Naive B cell (primary cell): ENCODE data around the gene SLAIN2. TPM values are rescaled to one million over a fixed set of nuclear protein-coding genes. Genes with fewer than 3 reads are reported as not detected.

Experiments used
- ATAC-seq, 2 donors: fragments of 150-1000 bp; cut with Tn5 transposase; 2 replicates each; pipeline ENCODE4 v1.10.0; 2021; ENCODE audit warnings: low read depth in 2 of 2, mild to moderate bottlenecking in 2 of 2, moderate library complexity in 2 of 2
- DNase-seq: peaks from one replicate; pipeline ENCODE4 v3.0.0; 2022
- H3K27ac Mint-ChIP-seq, 6 donors: one replicate each; pipeline ENCODE4 v1.8.0; 2020 to 2022; ENCODE audit warnings: mild to moderate bottlenecking in 6 of 6, mixed read lengths in 6 of 6, moderate library complexity in 5 of 6, inconsistent platforms in 2 of 6
- H3K27me3 Mint-ChIP-seq, 3 donors: one replicate each; pipeline ENCODE4 v1.8.0; 2021 to 2022; ENCODE audit warnings: mixed read lengths in 3 of 3, mild to moderate bottlenecking in 1 of 3
- H3K36me3 Mint-ChIP-seq, 2 donors: one replicate each; pipeline ENCODE4 v1.8.0; 2020 to 2022; ENCODE audit warnings: mixed read lengths in 2 of 2, inconsistent platforms in 1 of 2, mild to moderate bottlenecking in 1 of 2
- H3K4me1 Mint-ChIP-seq, 3 donors: one replicate each; pipeline ENCODE4 v1.8.0; 2020 to 2022; ENCODE audit warnings: mixed read lengths in 3 of 3, inconsistent platforms in 1 of 3, mild to moderate bottlenecking in 1 of 3, moderate library complexity in 1 of 3
- H3K4me3 Mint-ChIP-seq, 8 donors: one replicate each; pipeline ENCODE4 v1.8.0; 2020 to 2022; ENCODE audit warnings: mild to moderate bottlenecking in 8 of 8, mixed read lengths in 8 of 8, moderate library complexity in 8 of 8, inconsistent platforms in 2 of 8
- H3K9me3 Mint-ChIP-seq, 7 donors: one replicate each; pipeline ENCODE4 v1.8.0; 2020 to 2022; ENCODE audit warnings: mixed read lengths in 7 of 7, mild to moderate bottlenecking in 5 of 7, inconsistent platforms in 2 of 7, moderate library complexity in 1 of 7
- polyA plus RNA-seq, 6 donors: library from polyadenylated mRNA; unstranded; fragments of 300-500 nt; fragmentation: Illumina TruSeq; gene quantifications; one replicate each; pipeline ENCODE4 v1.2.3, GENCODE V29; 2021; ENCODE audit warnings: low read depth in 6 of 6

The SLAIN2 gene
- polyA plus RNA-seq, 6 donors from 2014 or later, result 14.5 to 33.2 (median 28.0) TPM

- DNase-seq (no peak), ATAC-seq (no peak)
- Mint-ChIP-seq H3K27ac (peak overlapping the region in 1 of 6 donors; percentile 31), H3K36me3 (peaks cover 0 to 4% of the 10 kb centered on the region in 2 donors), H3K9me3 (no peaks in the 10 kb centered on the region), H3K4me1 (no peaks in the 10 kb centered on the region), H3K27me3 (peaks cover 0 to 8% (median 8%) of the 10 kb centered on the region in 3 donors), H3K4me3 (no peak overlapping the region)
These were observed 20.0 kb upstream of the SLAIN2 start for GRCh38 chr4:48321312-48321711.

DNA sequence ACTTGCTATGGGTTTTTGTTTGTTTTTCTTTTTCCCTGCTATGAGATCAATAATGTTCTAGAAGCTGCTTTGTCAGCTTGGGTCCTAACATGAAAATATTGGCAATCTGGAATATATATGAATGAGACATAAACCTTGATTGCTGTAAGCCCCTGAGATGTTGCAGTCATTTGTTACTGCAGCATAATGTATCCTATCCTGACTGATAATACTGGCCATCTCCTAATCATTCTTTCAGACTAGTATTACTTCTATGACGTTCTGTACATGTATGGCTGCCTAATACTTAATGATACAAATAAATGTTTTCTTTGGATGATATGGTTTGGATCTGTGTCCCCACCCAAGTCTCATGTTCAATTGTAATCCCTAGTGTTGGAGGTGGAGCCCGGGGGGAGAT is 19.3 kb upstream of the SLAIN2 start:
- no peak for ATAC-seq
- no peak overlapping the region for H3K27ac Mint-ChIP-seq
- H3K9me3 Mint-ChIP-seq, result no peaks in the 10 kb centered on the region
- DNase-seq, result no peak
- peaks cover 0 to 4% of the 10 kb centered on the region in 2 donors for H3K36me3 Mint-ChIP-seq
- no peak overlapping the region for H3K4me3 Mint-ChIP-seq
- H3K27me3 Mint-ChIP-seq, result peaks cover 0 to 8% (median 8%) of the 10 kb centered on the region in 3 donors
- H3K4me1 Mint-ChIP-seq, result no peaks in the 10 kb centered on the region

GRCh38 chr4:48324281-48324680 is 17.0 kb upstream of the SLAIN2 start:
- Mint-ChIP-seq H3K36me3 (peaks cover 0 to 4% of the 10 kb centered on the region in 2 donors), H3K4me3 (no peak overlapping the region), H3K4me1 (no peaks in the 10 kb centered on the region), H3K9me3 (no peaks in the 10 kb centered on the region), H3K27ac (no peak overlapping the region), H3K27me3 (peaks cover 6 to 15% (median 8%) of the 10 kb centered on the region in 3 donors)
- DNase-seq (no peak), ATAC-seq (no peak)

DNA sequence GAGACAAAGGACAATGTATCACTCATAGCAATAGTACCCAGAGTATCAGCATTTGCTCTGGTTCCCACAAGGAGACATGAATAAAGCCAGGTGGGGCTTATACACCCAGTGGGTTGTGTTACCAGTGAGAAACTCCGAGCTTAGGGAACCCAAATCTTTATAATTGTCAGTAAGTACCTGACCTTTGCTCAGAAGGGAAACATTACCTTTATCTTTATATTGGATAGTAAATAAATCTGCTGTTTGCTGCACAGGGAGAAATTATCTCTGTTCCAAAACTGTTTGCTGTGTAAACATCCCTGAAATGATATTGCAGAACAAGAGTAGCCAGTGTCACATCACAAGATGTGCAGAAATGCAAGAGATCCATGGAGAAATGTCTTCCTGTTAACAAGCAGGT is 12.1 kb upstream of the SLAIN2 start:
- no peak for DNase-seq
- Mint-ChIP-seq H3K9me3 (no peaks in the 10 kb centered on the region), H3K27ac (peak overlapping the region in 1 of 6 donors; percentile 4), H3K27me3 (peaks cover 0 to 17% (median 6%) of the 10 kb centered on the region in 3 donors), H3K4me1 (no peaks in the 10 kb centered on the region), H3K36me3 (no peaks in the 10 kb centered on the region), H3K4me3 (no peak overlapping the region)
- no peak for ATAC-seq

DNA sequence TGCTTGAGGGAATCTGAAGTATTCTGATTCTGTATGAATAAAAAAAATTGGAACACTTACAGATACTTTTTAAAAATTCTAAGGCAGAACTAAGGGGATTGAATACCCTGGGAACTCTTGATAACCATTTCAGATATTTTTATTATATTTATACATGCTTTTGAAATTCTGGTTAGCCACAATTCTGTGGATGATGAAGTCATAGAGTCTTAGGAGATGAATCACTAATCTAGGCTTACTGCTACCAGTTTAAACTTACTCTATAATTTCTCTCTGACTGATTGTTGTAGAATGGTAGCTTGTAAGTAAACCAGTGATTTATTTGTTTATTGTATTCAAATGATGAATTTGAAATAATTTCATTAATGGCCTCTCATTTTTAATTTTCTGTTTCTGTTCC is 11.4 kb upstream of the SLAIN2 start:
- H3K4me3 Mint-ChIP-seq, result no peak overlapping the region
- H3K4me1 Mint-ChIP-seq, result no peaks in the 10 kb centered on the region
- no peak for DNase-seq
- ATAC-seq, result no peak
- no peak overlapping the region for H3K27ac Mint-ChIP-seq
- H3K36me3 Mint-ChIP-seq, result no peaks in the 10 kb centered on the region
- peaks cover 0 to 17% (median 6%) of the 10 kb centered on the region in 3 donors for H3K27me3 Mint-ChIP-seq
- H3K9me3 Mint-ChIP-seq, result no peaks in the 10 kb centered on the region

DNA sequence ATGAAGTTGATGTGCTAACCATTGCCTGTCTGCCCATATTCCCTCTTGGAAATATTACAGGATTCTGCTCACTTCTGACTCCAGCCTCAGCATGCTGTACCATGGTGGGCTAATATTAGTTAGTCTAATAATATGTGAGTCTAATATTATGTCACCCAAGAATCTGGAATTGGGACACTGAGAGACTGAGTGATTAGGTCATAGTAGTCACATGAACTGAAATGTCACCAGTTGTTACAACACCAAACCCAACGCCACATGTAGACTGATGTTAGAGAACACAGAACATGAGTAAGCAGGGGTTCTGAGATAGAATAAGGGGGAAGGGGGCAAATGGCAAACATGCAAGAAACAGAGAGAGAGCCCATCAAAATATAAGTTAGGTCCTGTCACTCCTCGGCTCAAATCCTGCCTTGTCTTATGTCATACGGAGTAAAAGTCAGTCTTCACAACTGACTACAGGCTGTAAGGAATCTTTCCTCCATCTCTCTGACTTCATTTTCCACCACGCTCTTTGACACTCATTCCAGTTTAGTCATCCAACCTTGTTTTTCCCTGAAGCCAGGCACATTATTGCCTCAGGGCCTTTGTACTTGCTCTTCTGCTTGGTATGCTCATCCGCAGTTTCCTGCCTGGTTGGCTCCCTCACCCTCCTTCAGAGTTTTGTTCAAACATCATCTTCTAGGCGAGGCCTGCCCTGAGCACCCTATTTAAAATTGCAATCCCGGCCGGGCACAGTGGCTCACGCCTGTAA is 9.6 kb upstream of the SLAIN2 start:
- Mint-ChIP-seq H3K27ac (peak overlapping the region in 2 of 6 donors; percentile 26 to 42), H3K36me3 (no peaks in the 10 kb centered on the region), H3K9me3 (no peaks in the 10 kb centered on the region), H3K27me3 (peaks cover 0 to 17% (median 6%) of the 10 kb centered on the region in 3 donors), H3K4me3 (no peak overlapping the region), H3K4me1 (no peaks in the 10 kb centered on the region)
- ATAC-seq (no peak), DNase-seq (no peak)

GRCh38 chr4:48332661-48333060 is 8.7 kb upstream of the SLAIN2 start:
- no peaks in the 10 kb centered on the region for H3K9me3 Mint-ChIP-seq
- peaks cover 0 to 17% (median 4%) of the 10 kb centered on the region in 3 donors for H3K27me3 Mint-ChIP-seq
- no peaks in the 10 kb centered on the region for H3K4me1 Mint-ChIP-seq
- H3K4me3 Mint-ChIP-seq, result no peak overlapping the region
- ATAC-seq (no peak), DNase-seq (no peak)
- H3K36me3 Mint-ChIP-seq, result no peaks in the 10 kb centered on the region
- H3K27ac Mint-ChIP-seq, result no peak overlapping the region

GRCh38 chr4:48333587-48333986 is 7.7 kb upstream of the SLAIN2 start:
- no peaks in the 10 kb centered on the region for H3K9me3 Mint-ChIP-seq
- H3K4me3 Mint-ChIP-seq, result no peak overlapping the region
- peaks cover 0 to 10% (median 0%) of the 10 kb centered on the region in 3 donors for H3K27me3 Mint-ChIP-seq
- no peak for DNase-seq
- peaks cover 0 to 2% (median 0%) of the 10 kb centered on the region in 3 donors for H3K4me1 Mint-ChIP-seq
- no peak for ATAC-seq
- H3K36me3 Mint-ChIP-seq, result no peaks in the 10 kb centered on the region
- no peak overlapping the region for H3K27ac Mint-ChIP-seq

- no peak overlapping the region for H3K4me3 Mint-ChIP-seq
- no peak for ATAC-seq
- no peaks in the 10 kb centered on the region for H3K36me3 Mint-ChIP-seq
- H3K27me3 Mint-ChIP-seq, result peaks cover 0 to 10% (median 0%) of the 10 kb centered on the region in 3 donors
- H3K9me3 Mint-ChIP-seq, result no peaks in the 10 kb centered on the region
- DNase-seq, result no peak
- H3K4me1 Mint-ChIP-seq, result peaks cover 0 to 2% (median 0%) of the 10 kb centered on the region in 3 donors
- no peak overlapping the region for H3K27ac Mint-ChIP-seq
These were observed 7.1 kb upstream of the SLAIN2 start for GRCh38 chr4:48334236-48334635.

DNA sequence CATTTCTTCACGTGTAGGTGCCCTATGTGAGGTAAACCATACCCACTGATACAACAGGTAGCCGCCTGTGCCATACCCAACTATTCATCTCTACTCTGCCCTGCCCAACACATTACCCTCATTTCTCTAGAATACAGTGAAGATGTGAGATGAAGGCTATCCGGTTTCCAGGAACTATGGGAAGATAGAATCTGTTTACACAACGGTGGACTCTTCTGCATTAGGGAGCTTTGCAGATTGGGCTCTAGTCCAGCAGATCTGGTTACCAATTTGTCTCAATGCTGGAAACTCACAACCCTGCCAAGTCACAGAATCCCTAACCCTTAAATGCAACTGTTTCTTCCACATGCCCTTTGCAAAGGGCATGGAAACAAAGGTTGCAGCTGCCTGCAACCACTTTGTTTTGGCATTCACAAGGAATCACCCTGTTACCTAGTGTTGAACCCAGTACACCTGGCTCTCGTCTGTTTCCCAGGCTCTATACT is 6.4 kb upstream of the SLAIN2 start:
- H3K27me3 Mint-ChIP-seq, result peaks cover 0 to 10% (median 0%) of the 10 kb centered on the region in 3 donors
- DNase-seq (no peak), ATAC-seq (no peak)
- no peaks in the 10 kb centered on the region for H3K9me3 Mint-ChIP-seq
- H3K4me3 Mint-ChIP-seq, result no peak overlapping the region
- no peak overlapping the region for H3K27ac Mint-ChIP-seq
- H3K4me1 Mint-ChIP-seq, result peaks cover under 1 to 2% (median 1%) of the 10 kb centered on the region in 3 donors
- H3K36me3 Mint-ChIP-seq, result no peaks in the 10 kb centered on the region

GRCh38 chr4:48336146-48336870 is 5.0 kb upstream of the SLAIN2 start:
- Mint-ChIP-seq H3K36me3 (peaks cover 0 to 2% of the 10 kb centered on the region in 2 donors), H3K4me3 (no peak overlapping the region), H3K4me1 (peaks cover 4 to 11% (median 6%) of the 10 kb centered on the region in 3 donors), H3K27me3 (peaks cover 0 to 7% (median 0%) of the 10 kb centered on the region in 3 donors), H3K27ac (no peak overlapping the region), H3K9me3 (no peaks in the 10 kb centered on the region)
- no peak for DNase-seq
- no peak for ATAC-seq

DNA sequence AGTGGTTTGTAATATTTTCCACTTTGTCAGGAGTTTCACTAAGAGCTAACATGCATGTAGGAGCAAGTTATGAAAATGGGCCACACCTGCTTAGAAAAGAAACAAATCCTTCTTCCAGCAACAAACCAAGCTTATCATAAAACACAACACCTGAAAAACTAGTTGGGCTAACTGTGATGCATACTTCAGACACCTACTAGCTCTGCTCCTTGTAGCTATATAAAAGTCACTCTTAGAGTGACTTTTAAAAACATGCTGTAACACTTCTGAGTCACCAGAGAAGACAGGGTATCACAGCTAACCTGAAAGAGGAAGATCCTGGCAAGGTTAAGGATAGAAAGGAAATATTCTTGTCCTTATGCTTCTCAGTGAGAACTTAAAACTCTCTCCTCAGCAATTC is 3.6 kb upstream of the SLAIN2 start:
- DNase-seq, result no peak
- no peak overlapping the region for H3K27ac Mint-ChIP-seq
- no peaks in the 10 kb centered on the region for H3K9me3 Mint-ChIP-seq
- ATAC-seq, result no peak
- peaks cover 14 to 19% (median 14%) of the 10 kb centered on the region in 3 donors for H3K4me1 Mint-ChIP-seq
- H3K27me3 Mint-ChIP-seq, result no peaks in the 10 kb centered on the region
- peaks cover 0 to 8% of the 10 kb centered on the region in 2 donors for H3K36me3 Mint-ChIP-seq
- peak overlapping the region in 1 of 8 donors; percentile 28 for H3K4me3 Mint-ChIP-seq

DNA sequence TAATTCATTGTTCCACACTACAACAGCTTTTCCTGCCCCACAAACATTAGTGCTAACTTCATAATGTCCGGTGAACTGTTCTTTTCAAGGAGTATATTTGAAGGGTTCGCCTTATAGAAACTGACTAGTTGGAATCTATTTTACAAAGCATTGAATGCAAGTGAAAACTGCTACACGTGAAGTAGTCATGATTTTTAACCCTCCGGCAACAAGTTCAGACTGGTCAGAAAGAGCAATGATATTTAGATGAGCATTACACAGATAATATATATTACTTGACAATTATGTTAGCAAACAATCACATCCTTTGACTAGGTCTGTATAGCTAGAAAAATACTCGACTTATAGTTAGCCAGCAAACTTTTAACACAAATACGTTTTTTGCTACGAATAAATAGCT is 1.7 kb upstream of the SLAIN2 start:
- peaks cover 0 to 8% of the 10 kb centered on the region in 2 donors for H3K36me3 Mint-ChIP-seq
- H3K27me3 Mint-ChIP-seq, result no peaks in the 10 kb centered on the region
- no peaks in the 10 kb centered on the region for H3K9me3 Mint-ChIP-seq
- no peak for ATAC-seq
- no peak for DNase-seq
- H3K4me1 Mint-ChIP-seq, result peaks cover 26 to 37% (median 28%) of the 10 kb centered on the region in 3 donors
- peak overlapping the region in 3 of 6 donors; percentile 6 to 99 (median 28) for H3K27ac Mint-ChIP-seq
- peak overlapping the region in 3 of 8 donors; percentile 98 to 99 (median 99) for H3K4me3 Mint-ChIP-seq
